Endothelial cell of umbilical vein (primary cell): Measurements from ENCODE around the gene EPB41L3. TPM values are rescaled to one million over a fixed set of nuclear protein-coding genes. Genes with fewer than 3 reads are reported as not detected.

Experiments used
- BruUV-seq: library from RNA; stranded (reverse); fragments of 400-500 nt; replicated peaks from 2 replicates; lab custom pipeline; 2021; lab: Mats Ljungman, UMichigan
- CTCF ChIA-PET: fragments of 300-600, 350-600 bp; sonication (Branson Sonifier 250); formaldehyde crosslinking; loops from one replicate; lab custom pipeline; 2021; ENCODE audit warnings: antibody characterized with exemption, inconsistent platforms; lab: Charles Lee
- POLR2A ChIA-PET: fragments of 300-600, 350-600 bp; sonication (Branson Sonifier 250); formaldehyde crosslinking; loops from one replicate; lab custom pipeline; 2021; ENCODE audit warnings: antibody characterized with exemption, inconsistent platforms; lab: Charles Lee
- DNase-seq: peaks from one replicate; pipeline ENCODE4 v3.0.0-alpha.2; 2011; ENCODE audit warnings: low read depth, low spot score
- FAIRE-seq: peaks from 2 replicates; lab custom pipeline; 2011; peaks lifted over from hg19 to GRCh38; lab: Jason Lieb, UNC
- H2AFZ ChIP-seq: 2 replicates; pipeline ENCODE4 v1.6.0; 2012; ENCODE audit warnings: low read depth, low read length, control low read depth, inconsistent platforms
- H3K27ac ChIP-seq: 2 replicates; pipeline ENCODE4 v1.5.1; 2011; ENCODE audit warnings: low read depth, mild to moderate bottlenecking, control low read depth, low read length, moderate library complexity; ENCODE audit not compliant: insufficient read depth
- H3K27me3 ChIP-seq, 2 experiments: 2 replicates each; pipeline versions ENCODE4 v1.6.0 to v1.6.1; 2011; ENCODE audit warnings: low read length in 2 of 2, mixed read lengths in 1 of 2; ENCODE audit not compliant: control insufficient read depth in 2 of 2, insufficient read depth in 2 of 2
- H3K36me3 ChIP-seq, 2 experiments: 2 replicates in 1 of 2; 3 replicates in 1 of 2; pipeline ENCODE4 v1.5.1; 2011; ENCODE audit warnings: low read length in 2 of 2, mild to moderate bottlenecking in 1 of 2, moderate library complexity in 1 of 2; ENCODE audit not compliant: control insufficient read depth in 2 of 2, insufficient read depth in 2 of 2; ENCODE audit errors: extremely low read depth in 1 of 2
- H3K4me1 ChIP-seq: 3 replicates; pipeline ENCODE4 v1.5.1; 2011; ENCODE audit warnings: mild to moderate bottlenecking, low read length; ENCODE audit not compliant: control insufficient read depth, insufficient read depth; ENCODE audit errors: extremely low read depth
- H3K4me2 ChIP-seq: 2 replicates; pipeline ENCODE4 v1.6.1; 2011; ENCODE audit warnings: low read length, control low read depth, mixed read lengths; ENCODE audit not compliant: insufficient read depth
- H3K4me3 ChIP-seq, 3 experiments: fragments of 200-600 bp in 1 of 3; sonication (generic), shearing (Covaris generic) in 1 of 3; replicated peaks in 1 of 3; 2 replicates each; pipeline ENCODE4 v1.5.1; 2011 to 2016; ENCODE audit warnings: control low read depth in 3 of 3, low read length in 3 of 3, mild to moderate bottlenecking in 2 of 3, inconsistent platforms in 1 of 3, low read depth in 1 of 3, moderate library complexity in 1 of 3; ENCODE audit not compliant: insufficient read depth in 1 of 3
- H3K79me2 ChIP-seq: 2 replicates; pipeline ENCODE4 v1.6.0; 2012; ENCODE audit warnings: low read length, inconsistent platforms; ENCODE audit not compliant: control insufficient read depth, insufficient read depth
- H3K9ac ChIP-seq: replicated peaks from 2 replicates; pipeline ENCODE3; 2011; ENCODE audit warnings: low read length, control low read depth; ENCODE audit not compliant: insufficient read depth; ENCODE audit errors: extremely low read depth
- H3K9me1 ChIP-seq: replicated peaks from 3 replicates; pipeline ENCODE4 v1.6.0; 2011; ENCODE audit warnings: mild to moderate bottlenecking, low read length; ENCODE audit not compliant: control insufficient read depth, insufficient read depth; ENCODE audit errors: extremely low read depth
- H3K9me3 ChIP-seq: replicated peaks from 2 replicates; pipeline ENCODE4 v1.5.1; 2012; ENCODE audit warnings: low read length, inconsistent platforms; ENCODE audit not compliant: control insufficient read depth, insufficient read depth
- H4K20me1 ChIP-seq: replicated peaks from 2 replicates; pipeline ENCODE3; 2011; ENCODE audit warnings: mild to moderate bottlenecking, low read length; ENCODE audit not compliant: control insufficient read depth, insufficient read depth; ENCODE audit errors: extremely low read depth
- CTCF ChIP-seq, 2 donors: IDR thresholded peaks; 1 replicate in 1 of 2; 2 replicates in 1 of 2; pipeline ENCODE4 v1.5.1; 2011; ENCODE audit warnings: low read length in 2 of 2, mild to moderate bottlenecking in 2 of 2, moderate library complexity in 2 of 2, control low read depth in 1 of 2, inconsistent platforms in 1 of 2, low read depth in 1 of 2; ENCODE audit not compliant: insufficient read depth in 1 of 2; ENCODE audit errors: extremely low read depth in 1 of 2
- EZH2 ChIP-seq: IDR thresholded peaks from 2 replicates; pipeline ENCODE4 v1.6.1; 2012; ENCODE audit warnings: borderline replicate concordance, low read depth, mild to moderate bottlenecking, moderate library complexity, low read length, inconsistent platforms; ENCODE audit not compliant: severe bottlenecking
- FOS ChIP-seq: IDR thresholded peaks from 2 replicates; pipeline ENCODE4 v1.6.1; 2011; ENCODE audit warnings: mild to moderate bottlenecking, low read length, moderate library complexity, borderline replicate concordance; ENCODE audit not compliant: insufficient read depth
- GATA2 ChIP-seq: IDR thresholded peaks from 2 replicates; pipeline ENCODE4 v1.7.0; 2011; ENCODE audit warnings: low read depth, mild to moderate bottlenecking, moderate library complexity, mixed read lengths, low read length; ENCODE audit not compliant: insufficient read length, insufficient read depth
- JUN ChIP-seq: IDR thresholded peaks from 2 replicates; pipeline ENCODE4 v1.6.1; 2011; ENCODE audit warnings: borderline replicate concordance, low read depth; ENCODE audit not compliant: insufficient read length, insufficient read depth
- MAX ChIP-seq: IDR thresholded peaks from 2 replicates; pipeline ENCODE4 v1.6.1; 2011; ENCODE audit not compliant: insufficient read depth, insufficient read length
- MYC ChIP-seq: IDR thresholded peaks from one replicate; pipeline ENCODE4 v1.6.1; 2011; ENCODE audit warnings: mild to moderate bottlenecking, low read depth, low read length
- POLR2A ChIP-seq: IDR thresholded peaks from 2 replicates; pipeline ENCODE4 v1.6.1; 2012; ENCODE audit warnings: low read depth, mild to moderate bottlenecking, control low read depth, low read length
- POLR2AphosphoS5 ChIP-seq: IDR thresholded peaks from 2 replicates; pipeline ENCODE4 v1.6.1; 2012; ENCODE audit warnings: low read depth, mild to moderate bottlenecking, control low read depth, low read length, moderate library complexity; ENCODE audit not compliant: insufficient read depth
- dilution Hi-C: fragments of 300-500 bp; cut with MboI; formaldehyde crosslinking; loops from one replicate; pipeline ENCODE4 v1.15.0; 2019; ENCODE audit warnings: low sequenced_read_pairs; ENCODE audit not compliant: extremely low pct_ligation_motif_present
- intact Hi-C: fragments of 100-400 bp; cut with micrococcal nuclease; formaldehyde crosslinking; loops from one replicate; pipeline ENCODE4 v1.10.0; 2022
- polyA plus RNA-seq, 4 experiments: library from polyadenylated mRNA; depleted of rRNA in 3 of 4; stranded (reverse) in 3 of 4; unstranded in 1 of 4; fragments of >200 nt; gene quantifications; 2 replicates each; pipeline versions ENCODE4 v1.2.1 to v1.2.3, GENCODE V29; 2011 to 2012; ENCODE audit warnings: missing spikeins in 1 of 4
- total RNA-seq: library from RNA; stranded (reverse); gene quantifications from 2 replicates; pipeline ENCODE4 v1.2.3, GENCODE V29; 2021

EPB41L3 gene
- total and polyA plus RNA-seq, 2 donors (not counting 3 experiments of a cell fraction or from before 2014, with no cell fraction given), result 38.9 to 114 TPM

DNA sequence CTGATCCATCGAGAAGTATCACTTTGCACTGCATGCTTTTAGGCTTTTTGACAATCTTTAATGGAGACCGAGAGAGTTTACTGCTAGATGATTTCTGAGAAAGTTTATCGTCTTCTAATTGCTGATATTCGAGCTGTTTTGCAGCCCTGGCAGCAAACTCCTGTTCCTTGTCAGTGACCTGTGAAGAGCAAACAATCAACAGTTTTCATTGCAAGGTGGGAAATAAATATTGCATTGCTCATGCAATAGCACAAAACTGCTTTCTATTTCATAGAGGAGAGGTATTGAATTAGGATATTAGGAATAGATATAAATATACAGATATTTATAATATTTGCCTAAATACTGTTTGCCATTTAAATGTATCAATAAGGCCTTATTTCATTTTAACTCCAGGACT lies 65.5 kb downstream of the EPB41L3 start:
- DNase-seq (no peak), FAIRE-seq (no peak)
- CTCF ChIA-PET, result interaction anchor here (1.3 to 3.1 kb wide), 3 partner anchors 13 to 68 kb away, joined by 3 to 15 read pairs (median 3); no protein-coding TSS in a partner anchor
- no peak overlapping the region for H2AFZ ChIP-seq
- H3K27me3 ChIP-seq, result no peaks in the 10 kb centered on the region
- H3K9ac ChIP-seq, result no peak overlapping the region
- H3K4me3 ChIP-seq, result no peak overlapping the region
- BruUV-seq, result no TSS peak
- peaks cover 22% of the 10 kb centered on the region for H3K79me2 ChIP-seq
- dilution Hi-C loops (no loop called here), intact Hi-C loops (no loop called here)
- H3K9me3 ChIP-seq, result no peaks in the 10 kb centered on the region
- H3K36me3 ChIP-seq, result no peaks in the 10 kb centered on the region
- POLR2A ChIA-PET, result no interaction called here
- H3K9me1 ChIP-seq, result no peaks in the 10 kb centered on the region
- TF ChIP-seq MYC, result no peak
- H3K4me2 ChIP-seq, result no peak overlapping the region
- no peak overlapping the region for H3K27ac ChIP-seq
- no peaks in the 10 kb centered on the region for H4K20me1 ChIP-seq
- H3K4me1 ChIP-seq, result peaks cover 6% of the 10 kb centered on the region

GRCh38 chr18:5476961-5477800 lies 66.6 kb downstream of the EPB41L3 start:
- intact Hi-C loops (no loop called here), dilution Hi-C loops (no loop called here)
- H3K9ac ChIP-seq, result no peak overlapping the region
- H3K4me2 ChIP-seq, result no peak overlapping the region
- FAIRE-seq (no peak), DNase-seq (peak; percentile 44)
- no peaks in the 10 kb centered on the region for H3K9me1 ChIP-seq
- no peaks in the 10 kb centered on the region for H3K9me3 ChIP-seq
- H3K36me3 ChIP-seq, result no peaks in the 10 kb centered on the region
- H3K79me2 ChIP-seq, result peaks cover 12% of the 10 kb centered on the region
- H3K4me3 ChIP-seq, result no peak overlapping the region
- H2AFZ ChIP-seq, result no peak overlapping the region
- no peaks in the 10 kb centered on the region for H3K27me3 ChIP-seq
- no peak overlapping the region for H3K27ac ChIP-seq
- POLR2A ChIA-PET, result no interaction called here
- H4K20me1 ChIP-seq, result no peaks in the 10 kb centered on the region
- no peak for TF ChIP-seq GATA2
- no peak for TF ChIP-seq CTCF (IDR thresholded peaks at IDR 0.05; ENCODE audit: extremely low read depth in 1 of 2, insufficient read depth in 1 of 2, low read depth in 1 of 2, low read length in 2 of 2)
- no peak for TF ChIP-seq POLR2AphosphoS5
- no peak for TF ChIP-seq EZH2
- TF ChIP-seq FOS, result no peak
- no peak for TF ChIP-seq JUN
- TF ChIP-seq POLR2A, result no peak
- TF ChIP-seq MYC, result no peak
- TF ChIP-seq MAX, result no peak
- no TSS peak for BruUV-seq
- H3K4me1 ChIP-seq, result peaks cover 6% of the 10 kb centered on the region
- CTCF ChIA-PET, result interaction anchor here (0.8 to 3.1 kb wide), 5 partner anchors 9 to 69 kb away, joined by 3 to 15 read pairs (median 5); no protein-coding TSS in a partner anchor
